Transverse colon (tissue), 4 donors: ENCODE data around the gene STAB2.

Source experiments
- EP300 ChIP-seq: sonication (generic); formaldehyde crosslinking; IDR thresholded peaks from one replicate; pipeline ENCODE4 v1.6.1; 2017; ENCODE audit warnings: antibody characterized with exemption, low read depth
- POLR2AphosphoS5 ChIP-seq, 3 donors: sonication (generic); formaldehyde crosslinking; IDR thresholded peaks; one replicate each; pipeline ENCODE4 v1.6.1; 2016; ENCODE audit warnings: antibody characterized with exemption in 3 of 3
- TF ChIP-seq, protein P1 (sequence below), 5 experiments: fragments of 200-600 bp in 3 of 5; fragments of 450-650 bp in 2 of 5; sonication (generic) in 3 of 5; IDR thresholded peaks; 1 replicate in 2 of 5; 2 replicates in 3 of 5; pipeline ENCODE4 v1.5.1; 2016 to 2017; ENCODE audit warnings: antibody characterized with exemption in 5 of 5, inconsistent platforms in 3 of 5, mild to moderate bottlenecking in 2 of 5, moderate library complexity in 1 of 5

- no peak for TF ChIP-seq EP300
- TF ChIP-seq, protein P1, sequence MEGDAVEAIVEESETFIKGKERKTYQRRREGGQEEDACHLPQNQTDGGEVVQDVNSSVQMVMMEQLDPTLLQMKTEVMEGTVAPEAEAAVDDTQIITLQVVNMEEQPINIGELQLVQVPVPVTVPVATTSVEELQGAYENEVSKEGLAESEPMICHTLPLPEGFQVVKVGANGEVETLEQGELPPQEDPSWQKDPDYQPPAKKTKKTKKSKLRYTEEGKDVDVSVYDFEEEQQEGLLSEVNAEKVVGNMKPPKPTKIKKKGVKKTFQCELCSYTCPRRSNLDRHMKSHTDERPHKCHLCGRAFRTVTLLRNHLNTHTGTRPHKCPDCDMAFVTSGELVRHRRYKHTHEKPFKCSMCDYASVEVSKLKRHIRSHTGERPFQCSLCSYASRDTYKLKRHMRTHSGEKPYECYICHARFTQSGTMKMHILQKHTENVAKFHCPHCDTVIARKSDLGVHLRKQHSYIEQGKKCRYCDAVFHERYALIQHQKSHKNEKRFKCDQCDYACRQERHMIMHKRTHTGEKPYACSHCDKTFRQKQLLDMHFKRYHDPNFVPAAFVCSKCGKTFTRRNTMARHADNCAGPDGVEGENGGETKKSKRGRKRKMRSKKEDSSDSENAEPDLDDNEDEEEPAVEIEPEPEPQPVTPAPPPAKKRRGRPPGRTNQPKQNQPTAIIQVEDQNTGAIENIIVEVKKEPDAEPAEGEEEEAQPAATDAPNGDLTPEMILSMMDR (IDR thresholded peaks at IDR 0.05): no peak
- no peak for TF ChIP-seq POLR2AphosphoS5 (IDR thresholded peaks at IDR 0.05)
These were observed 221.3 kb downstream of the STAB2 start for GRCh38 chr12:103808239-103808880.
